ENCODE measurements around the gene STK10.
"Not testable (repeated sequence)": the region's sequence is repeated elsewhere in the genome, so short reads cannot be mapped to it uniquely, and the experiment has no call there.

Gene STK10

DNA sequence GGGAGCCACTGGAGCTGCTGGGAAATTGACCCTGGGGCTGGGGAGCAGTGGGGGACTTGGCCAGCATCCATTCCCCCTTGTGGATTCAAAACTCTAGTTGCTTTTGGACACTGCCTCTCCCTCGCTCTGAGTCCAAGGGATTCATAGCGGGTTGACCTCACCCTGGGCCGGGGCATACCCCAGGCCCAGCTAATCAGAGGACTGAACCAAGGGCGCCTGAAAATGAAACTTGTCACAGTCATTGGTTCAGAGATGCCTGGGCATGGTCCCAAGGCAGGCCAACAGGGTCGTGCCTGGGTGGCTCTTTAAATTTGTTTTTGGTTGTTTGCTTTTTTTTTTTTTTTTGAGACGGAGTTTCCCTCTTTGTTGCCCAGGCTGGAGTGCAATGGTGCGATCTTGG lies 22.6 kb downstream of the STK10 start:
- no peak for DNase-seq (ENCODE audit: low spot score)

DNA sequence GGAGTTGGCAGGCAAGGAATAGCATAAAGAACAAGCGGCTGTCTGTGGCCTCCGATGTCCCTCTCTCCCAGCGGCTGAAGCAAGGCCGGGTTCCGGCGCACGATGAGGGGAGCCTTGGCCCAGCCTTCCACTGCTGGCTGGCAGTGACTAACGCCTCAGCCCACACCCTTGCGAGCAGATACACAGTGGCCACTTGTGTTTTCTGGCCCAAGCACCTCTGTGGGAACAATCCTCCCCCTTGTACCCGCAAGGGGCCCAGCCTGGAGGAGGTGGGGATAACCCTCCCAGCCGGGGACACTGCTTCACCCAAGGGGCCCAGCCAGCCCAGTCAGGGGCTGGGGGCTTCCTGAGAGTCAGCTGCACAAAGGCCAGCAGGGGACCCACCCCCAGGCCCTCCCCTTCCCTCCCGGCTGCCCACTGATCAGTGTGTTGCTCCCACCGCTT lies 23.2 kb downstream of the STK10 start:
- DNase-seq (ENCODE audit: low spot score) = no peak

DNA sequence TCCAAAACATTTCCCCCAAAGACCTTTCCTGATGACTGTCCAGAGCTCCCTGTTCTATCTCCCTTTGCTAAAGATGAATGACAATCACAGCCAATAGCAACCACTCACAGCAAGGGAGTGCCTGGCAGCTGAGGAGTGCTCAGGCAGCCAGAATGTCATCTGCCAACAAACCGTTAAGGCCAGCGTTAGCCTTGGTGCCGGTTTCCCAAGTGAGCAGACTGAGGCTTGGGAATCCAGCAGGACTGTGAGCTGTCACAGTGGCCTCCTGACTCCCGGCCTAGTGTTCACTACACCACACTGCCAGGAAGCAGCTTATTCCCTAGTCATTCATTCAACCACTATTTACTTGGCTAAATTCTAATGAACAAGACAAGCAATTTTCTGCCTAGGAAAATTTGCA lies 24.7 kb downstream of the STK10 start:
- no peak for DNase-seq (ENCODE audit: low spot score)

DNA sequence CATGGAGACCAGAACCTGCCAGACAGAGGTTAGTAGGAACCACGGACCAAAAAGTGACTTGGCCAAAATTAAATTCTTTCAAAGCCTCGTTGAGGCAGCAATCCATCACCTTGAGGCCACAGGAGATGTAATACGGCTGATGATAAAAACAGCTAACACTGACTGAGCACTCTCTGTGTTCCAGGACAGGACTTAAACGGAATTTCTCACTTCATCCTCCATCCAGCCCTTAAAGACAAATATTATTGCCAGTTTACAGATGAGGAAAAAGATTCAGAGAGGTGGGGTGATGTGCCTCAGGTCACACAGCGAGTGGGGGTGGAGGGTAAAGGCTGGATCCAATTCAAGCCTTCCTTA lies 25.1 kb downstream of the STK10 start:
- DNase-seq (ENCODE audit: low spot score) = no peak

DNA sequence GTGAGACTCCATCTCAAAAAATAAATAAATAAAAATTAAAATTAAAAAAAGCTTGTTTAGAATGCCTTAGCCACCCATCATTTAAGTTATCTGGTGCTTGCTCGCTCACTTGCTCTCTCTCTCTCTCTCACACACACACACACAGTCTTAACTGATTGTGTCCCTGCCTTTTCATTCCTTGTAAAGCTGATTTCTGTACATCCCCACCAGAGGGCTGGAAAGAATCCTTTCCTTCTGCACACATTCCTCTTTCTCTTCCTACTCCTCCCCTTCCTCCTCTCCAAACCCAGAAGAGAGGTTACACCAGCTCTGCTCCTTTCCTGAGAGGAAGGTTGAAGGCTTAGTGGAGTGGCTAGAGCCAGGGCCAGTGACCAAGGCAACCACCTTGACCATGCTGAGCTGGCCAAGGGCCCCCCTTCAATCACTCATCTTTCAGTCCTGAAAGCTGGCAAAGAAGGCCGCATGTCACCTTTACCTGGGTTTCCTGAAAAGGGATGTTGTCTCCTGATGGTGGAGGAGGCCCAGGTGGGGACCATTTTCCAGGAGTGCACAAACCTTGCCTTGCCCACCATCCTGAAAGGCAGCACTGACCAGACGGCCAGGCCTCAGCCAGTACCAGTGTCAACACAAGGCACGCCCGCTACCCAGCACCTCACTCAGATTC lies 25.6 kb downstream of the STK10 start:
- DNase-seq (ENCODE audit: low spot score) = no peak

DNA sequence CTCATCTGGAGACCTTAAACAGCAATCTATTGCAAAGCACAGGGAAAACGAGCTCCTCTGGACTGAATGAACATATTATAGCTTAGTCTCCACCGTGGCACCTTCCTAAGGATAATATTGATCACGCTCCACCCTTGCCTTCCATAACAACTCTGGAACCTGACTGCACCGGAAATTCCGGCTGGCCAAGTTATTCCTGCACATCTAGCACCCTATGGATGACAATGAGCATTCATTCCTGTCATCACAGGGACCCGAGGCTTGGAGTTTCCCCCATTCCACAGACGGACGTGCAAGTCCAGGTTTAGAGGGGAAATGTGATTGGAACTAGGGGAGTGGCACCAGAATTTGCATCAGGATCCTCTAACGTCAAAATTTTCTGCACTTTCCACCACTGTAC lies 27.5 kb downstream of the STK10 start:
- DNase-seq (ENCODE audit: low spot score) = no peak

DNA sequence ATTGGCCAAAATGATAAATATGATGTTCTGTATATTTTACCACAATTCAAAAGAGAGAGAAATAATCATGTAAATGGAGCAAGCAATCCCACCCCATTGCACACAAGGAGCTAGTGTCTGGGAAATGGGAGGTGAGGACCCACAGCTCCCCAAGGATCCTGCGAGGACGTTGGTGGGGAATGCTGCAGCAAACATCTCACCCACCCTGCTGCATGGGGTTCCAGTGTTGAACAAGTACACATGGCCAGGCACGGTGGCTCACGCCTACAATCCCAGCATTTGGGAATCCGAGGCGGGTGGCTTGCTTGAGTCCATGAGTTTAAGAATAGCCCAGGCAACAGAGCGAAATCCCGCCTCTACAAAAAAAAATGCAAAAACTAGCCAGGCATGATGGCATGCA lies 29.0 kb downstream of the STK10 start:
- DNase-seq (ENCODE audit: low spot score) = no peak

DNA sequence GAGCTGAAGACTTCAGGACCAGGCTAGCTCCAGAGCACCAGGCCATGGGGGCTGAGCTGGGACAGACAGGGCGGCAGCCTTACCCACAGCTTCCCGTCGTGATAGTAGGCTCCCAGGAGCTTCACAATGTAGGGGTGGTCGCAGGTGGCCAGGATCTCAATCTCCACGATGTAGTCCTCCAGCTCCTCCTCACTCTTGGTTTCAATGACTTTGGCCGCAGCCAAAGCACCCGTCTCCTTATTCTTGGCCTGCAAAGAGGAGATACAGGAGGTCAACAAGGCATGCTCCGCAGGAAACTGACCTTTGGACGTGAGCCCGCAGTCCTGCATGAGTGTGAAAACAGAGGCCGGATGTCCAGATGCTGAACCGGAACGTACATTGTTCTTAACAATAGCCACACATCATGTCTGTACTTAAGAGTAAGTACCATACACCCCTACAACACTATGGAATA lies 31.5 kb downstream of the STK10 start:
- peak; percentile 52 for DNase-seq (ENCODE audit: low spot score)

DNA sequence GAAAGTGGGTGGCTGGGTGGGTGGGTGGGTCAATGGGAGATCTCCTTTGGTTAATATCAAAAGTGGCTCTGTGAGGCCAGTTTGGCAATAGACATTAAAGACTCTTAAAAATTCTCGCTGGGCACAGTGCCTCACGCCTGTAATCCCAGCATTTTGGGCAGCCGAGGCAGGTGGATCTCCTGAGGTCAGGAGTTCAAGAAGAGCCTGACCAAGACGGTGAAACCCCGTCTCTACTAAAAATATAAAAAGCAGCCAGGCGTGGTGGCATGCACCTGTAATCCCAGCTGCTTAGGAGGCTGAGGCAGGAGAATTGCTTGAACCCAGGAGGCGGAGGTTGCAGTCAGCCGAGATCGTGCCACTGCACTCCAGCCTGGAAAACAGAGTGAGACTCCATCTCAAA lies 32.9 kb downstream of the STK10 start:
- DNase-seq (ENCODE audit: low spot score) = not testable (repeated sequence)

DNA sequence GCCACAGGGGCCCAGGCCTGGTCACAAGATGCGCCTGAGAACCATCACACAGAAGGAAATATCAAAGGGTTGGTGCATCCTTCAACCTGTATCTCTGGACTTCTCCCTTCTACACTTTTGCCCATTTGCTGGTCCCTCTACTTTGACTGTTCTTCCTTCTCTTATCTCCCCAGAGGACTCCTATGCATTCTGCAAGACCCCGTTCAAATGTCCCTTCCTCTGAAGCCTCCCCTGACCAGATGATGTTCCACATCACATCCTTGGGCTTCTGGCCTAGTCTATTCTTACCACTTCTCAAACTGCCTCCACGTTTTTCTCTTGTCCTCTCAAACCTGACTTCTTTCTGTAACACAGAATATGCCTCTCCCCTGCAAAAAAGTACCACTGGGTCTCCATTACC lies 34.3 kb downstream of the STK10 start:
- no peak for DNase-seq (ENCODE audit: low spot score)

DNA sequence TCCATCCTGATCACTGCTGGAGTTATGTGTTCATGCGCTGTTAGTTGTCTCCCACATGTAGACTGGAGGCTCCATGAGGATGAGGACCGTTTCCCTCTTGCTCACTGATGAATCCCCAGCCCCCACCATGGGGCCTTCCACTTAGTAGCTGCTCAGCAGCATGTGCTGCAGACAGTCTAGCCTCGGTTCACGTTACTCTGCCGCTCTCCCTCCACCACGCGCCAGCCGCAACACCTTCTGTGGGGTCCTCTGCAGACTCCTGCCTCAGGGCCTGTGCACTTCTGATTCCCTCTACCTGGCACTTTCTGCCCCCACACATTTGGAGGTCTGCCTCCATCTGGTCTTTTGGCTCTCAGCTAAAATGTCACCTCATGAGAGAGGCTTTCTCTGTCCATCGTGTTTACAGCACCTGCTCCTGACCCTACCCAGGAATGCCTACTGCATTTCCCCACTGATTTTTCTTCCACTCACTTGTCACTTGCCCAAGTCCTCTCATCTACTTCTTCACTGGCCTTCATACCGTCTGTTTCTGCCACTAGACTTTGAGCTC lies 36.3 kb downstream of the STK10 start:
- DNase-seq (ENCODE audit: low spot score) = no peak

DNA sequence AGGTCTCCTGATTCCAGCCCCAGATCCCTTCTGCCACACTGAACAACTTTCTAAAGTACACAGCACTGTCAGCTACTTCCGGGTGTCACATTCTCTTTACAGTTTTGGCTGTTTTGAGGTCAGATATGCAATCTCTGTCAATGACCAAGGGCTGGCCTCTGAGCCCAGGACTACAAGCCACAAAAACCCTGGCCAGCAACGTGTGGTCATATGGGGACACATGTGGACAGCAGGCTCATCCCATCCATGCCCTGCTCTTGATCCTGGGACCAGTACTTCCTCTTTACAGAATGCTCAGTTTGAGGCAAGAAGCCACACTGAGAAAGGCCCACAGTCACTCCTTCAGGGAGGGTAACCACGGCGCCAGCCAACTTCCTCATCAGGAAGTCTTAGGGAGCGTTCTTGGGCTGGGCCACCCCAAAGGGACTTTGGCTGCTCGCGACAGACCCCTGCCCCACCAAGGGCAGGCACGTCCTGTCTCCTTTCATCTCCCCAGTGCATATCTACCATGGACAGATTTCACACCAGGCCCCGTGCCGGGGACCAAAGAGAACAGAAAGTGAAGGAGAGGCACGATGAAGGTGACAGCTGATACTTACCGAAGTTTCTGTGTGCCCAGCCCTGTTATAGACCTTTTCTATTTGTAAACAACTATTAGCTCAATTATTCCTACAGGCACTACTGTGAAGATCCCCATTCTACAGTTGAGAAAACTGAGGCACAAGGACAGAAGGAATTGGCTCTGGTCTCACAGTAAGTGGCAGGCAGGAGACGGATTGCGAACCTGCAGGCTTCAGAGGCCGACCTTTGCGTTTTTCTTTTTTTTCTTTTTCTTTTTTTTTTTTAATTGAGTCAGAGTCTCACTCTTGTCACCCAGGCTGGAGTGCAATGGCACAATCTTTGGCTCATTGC lies 37.3 kb downstream of the STK10 start:
- DNase-seq (ENCODE audit: low spot score) = no peak

DNA sequence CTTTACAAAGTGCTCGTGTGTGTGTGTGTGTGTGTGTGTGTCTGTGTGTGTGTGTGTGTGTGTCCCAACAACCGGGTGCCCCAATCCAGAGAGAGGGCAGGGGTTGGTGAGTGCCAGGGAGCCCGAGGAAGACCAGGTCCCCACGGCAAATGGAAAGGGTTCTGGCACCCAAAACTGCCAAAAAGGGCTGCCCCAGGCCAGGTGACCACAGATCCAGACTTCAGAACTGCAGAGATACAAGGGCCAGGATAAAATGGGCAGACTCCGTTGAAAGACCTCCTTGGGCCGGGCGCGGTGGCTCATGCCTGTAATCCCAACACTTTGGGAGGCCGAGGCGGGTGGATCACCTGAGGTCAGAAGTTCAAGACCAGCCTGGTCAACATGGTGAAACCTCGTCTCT lies 38.5 kb downstream of the STK10 start:
- not testable (repeated sequence) for DNase-seq (ENCODE audit: low spot score)

DNA sequence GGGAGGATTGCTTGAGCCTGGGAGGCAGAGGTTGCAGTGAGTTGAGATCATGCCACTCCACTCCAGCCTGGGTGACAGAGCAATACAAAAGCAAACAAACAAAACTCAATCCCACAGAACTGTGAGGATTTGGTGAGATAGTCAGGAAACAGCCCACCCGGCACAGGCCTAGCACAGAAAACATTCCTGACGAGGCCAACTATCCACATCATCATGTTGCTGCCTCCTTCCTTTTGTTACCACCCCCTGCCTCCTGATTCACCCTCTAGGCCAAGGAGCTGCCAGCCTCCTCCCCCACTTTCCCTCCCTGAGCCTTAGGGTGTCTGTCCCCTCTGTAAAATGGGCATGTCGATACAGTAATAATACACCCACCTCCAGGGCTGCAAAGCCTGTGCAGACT lies 39.0 kb downstream of the STK10 start:
- DNase-seq (ENCODE audit: low spot score) = no peak

DNA sequence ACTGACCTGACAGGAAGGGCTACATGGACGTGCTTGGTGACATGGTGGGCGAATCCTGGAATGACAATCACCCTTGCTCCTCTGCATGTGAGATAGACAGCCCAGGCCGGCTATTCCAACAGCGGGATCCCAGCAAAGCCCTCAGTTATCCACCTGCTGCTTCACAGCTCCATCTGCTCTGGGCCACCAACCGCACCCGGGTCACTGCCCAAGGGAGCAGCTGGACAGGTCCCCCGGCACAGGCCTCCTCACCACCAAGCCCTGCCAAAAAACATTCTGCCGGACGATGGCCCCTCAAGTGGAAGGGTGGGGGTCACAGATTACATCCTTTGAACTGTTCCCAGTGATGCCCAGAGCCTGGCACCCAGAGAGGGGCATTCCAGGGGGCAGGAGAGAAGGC lies 39.6 kb downstream of the STK10 start:
- DNase-seq (ENCODE audit: low spot score) = no peak

DNA sequence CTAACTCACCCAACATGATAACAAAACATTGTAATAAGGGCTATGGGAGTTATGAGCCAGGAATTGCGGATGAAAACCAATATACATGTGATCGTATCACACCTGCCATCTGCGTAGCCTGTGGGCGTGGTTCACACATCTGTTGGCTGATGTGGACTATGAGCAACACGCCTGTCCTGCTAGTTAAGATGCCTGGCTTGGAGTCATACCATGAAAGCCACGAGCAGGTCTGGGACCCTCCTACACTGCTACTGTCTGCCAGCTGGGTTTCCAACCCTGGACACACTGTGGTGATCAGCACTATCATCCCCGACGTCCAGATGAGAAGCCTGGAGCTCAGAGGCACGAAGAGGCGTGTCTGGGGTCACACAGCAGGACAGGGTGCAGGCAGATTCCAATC lies 40.2 kb downstream of the STK10 start:
- no peak for DNase-seq (ENCODE audit: low spot score)

DNA sequence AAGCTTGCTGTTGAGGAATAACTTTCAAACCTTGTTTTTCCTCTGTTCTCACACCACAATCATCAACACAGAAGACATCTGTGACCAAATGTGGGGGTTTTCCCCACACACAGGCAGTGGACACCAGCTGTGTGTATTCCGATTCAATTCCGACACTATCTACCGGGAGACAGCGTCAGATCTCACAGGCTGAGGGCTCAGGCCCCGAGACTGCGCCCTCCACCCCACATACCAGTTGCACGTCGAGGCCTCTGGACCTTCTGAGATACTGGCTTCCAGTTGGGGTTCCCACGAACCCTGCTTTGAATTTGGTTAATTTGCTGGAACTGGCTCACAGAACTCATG lies 41.3 kb downstream of the STK10 start:
- no peak for DNase-seq (ENCODE audit: low spot score)

DNA sequence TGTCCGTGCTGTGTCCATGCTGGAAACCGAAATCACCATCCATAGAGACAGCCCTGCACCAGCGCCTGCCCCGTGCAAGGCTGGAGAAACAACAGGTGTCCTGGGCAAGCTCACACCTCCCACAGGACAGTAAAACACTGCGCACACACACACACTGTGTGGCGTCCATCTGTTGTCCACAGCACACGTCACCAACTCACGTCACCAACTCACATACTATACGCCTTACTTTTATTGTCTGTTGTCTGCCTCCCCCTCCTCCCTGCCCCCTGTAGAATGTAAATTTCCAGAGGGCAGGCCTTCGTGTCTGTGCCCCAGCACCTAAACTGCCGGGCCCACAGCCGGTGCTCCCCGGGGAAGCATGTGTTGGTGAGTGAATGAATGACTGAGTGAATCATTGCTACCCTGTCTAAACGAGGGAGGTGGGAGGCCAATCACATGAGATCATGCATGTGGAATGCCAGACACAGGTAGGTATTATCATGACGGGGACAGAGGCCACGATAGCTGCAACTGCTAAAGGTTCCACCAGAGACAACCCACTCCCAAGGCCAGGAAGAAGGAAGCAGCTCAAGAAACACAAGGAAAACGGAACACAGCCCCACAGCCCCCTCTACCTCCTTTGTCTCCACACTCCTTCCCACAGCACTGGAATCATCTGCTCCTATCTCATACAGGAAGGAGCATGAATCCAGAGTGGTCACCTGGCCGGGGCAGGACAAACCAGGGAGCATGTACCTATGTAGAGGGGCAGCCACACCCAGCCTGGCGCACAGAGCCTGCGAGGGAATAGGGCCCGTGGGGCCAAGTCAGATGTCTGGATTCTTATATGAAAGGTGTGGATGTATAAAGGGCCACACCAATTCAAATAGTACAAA lies 41.9 kb downstream of the STK10 start:
- DNase-seq (ENCODE audit: low spot score) = no peak

DNA sequence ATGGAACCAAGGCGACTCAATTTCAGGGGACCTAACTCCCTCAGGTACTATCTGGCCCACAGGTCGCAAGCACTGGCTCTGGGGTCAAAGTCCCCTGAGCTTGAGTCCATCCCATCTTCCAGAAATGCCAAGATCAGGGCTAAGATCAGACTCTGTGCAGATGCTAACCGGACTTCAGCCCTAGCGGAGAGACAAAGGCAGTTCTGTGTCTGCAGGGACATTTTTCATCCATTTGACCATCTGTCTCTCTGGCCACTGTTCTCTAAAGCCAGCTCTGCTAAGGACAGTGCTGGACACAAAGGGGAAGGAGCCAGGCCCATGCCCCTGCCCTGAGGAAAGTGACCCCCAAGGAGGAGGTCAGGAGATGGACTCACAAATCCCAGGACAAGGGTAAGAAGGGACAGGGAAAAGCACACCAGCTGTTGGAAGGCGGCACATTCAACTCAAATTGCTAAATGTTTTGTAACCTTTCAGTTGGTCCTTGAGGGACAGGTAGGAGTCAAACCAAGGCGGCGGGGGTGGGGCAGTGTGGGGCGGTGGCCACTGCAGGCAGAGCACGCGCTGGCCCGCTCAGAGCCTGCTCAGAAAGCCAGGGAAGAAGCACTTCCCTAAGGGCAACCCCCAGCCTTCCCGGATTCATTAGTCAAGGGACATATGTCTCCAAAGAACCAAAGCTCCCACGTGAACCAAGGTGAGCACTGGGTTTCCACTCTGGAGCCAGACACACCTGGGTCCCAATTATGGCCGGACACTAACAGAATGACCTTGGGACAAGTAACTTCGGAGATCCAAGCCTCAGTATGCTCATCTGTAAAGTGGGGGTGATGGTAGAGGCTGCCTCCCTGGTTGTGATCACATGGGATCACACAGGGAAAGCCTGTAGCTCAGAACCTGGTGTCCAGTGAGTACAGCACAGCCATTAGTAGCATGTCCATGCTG lies 42.8 kb downstream of the STK10 start:
- DNase-seq (ENCODE audit: low spot score) = no peak

DNA sequence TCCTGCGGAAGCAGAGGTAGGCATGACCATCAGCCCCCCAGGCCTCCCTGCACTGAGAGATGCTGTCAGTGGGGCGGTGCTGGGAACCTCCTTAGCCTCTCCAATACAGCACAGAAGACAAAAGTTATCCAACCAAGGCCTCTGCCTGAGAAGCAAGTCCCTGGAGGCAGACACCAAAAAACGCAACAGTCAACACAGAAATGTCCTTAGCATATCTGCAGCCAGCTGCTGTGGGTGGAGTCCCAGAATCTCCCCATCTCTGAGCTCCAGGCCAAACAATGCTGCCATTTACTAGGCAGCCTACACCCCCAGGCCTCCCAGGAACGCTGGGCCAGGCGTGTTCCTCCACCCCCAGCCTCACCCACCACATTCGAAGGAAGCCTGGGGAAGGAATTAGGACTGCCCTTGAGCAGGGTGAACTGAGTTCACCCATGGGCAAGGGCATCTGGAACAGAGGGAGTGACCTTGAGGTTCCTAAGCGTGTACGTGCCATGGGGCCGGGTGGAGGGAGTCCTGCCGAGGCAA lies 43.7 kb downstream of the STK10 start:
- DNase-seq (ENCODE audit: low spot score) = peak; percentile 47

DNA sequence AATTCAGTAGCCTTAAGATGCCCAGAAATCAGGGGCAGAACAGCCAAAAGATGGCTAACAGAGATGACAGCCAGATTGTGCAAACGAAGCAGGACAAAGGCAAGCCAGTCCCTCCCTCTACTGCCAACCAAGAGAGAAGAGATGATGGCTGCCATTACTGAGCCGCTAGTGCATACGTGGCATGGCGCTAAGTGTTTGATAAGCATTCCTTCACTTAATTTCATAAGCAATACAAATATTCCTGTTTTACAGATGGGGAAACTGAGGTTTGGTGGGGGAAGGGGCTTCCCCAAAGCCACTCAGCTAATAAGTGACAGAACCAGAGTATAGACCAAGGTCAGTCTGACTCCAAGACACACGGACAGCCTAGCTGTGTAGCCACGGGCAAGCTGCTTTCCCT lies 44.1 kb downstream of the STK10 start:
- DNase-seq (ENCODE audit: low spot score) = no peak
